ENCODE measurements around the gene PTPN1. TPM values are rescaled to one million over a fixed set of nuclear protein-coding genes. Genes with fewer than 3 reads are reported as not detected.

The PTPN1 gene
- total RNA-seq, 2 experiments from 2014 or later, result 17.1 to 25.1 TPM

DNA sequence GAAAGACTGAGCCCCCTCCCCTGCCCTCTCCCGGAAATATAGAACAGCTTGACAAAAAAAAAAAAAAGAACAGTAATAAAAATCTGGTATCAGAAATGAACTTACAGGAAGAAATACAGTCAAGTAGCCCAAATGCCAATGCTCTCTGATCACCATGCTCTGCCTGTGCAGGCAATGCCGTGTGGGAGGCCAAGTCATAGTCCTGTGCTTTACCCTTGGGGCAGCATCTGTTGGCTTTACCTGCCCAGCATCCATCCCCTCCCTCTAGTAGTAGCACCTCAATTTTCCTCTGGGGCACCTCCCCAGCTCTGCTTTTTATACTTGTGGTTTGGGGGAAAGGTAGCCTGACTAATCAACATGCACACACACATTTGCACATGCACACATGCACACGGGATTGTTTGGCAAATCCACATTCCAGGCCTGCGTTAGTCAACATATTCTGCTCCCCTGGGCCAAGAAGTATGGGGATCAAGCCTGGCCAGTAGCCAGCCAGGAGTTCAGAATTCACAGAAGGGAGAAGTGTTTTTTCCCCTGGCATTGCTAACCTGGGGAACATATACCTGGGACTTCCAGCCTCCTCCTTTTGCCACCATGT lies 111.0 kb downstream of the PTPN1 start:
- Histone ChIP-seq H3K4me2 (ENCODE audit: low read length) (no peak overlapping the region), H3K9me3 (ENCODE audit: low read length) (0 out of 2 replicates have a peak, but pooled peaks cover 4% of the 10 kb centered on the region), H3K79me2 (ENCODE audit: insufficient read depth, low read depth, low read length) (no peaks in the 10 kb centered on the region), H3K9me2 (ENCODE audit: insufficient read depth, low read length) (no peaks in the 10 kb centered on the region), H3K4me1 (ENCODE audit: insufficient read depth, low read length, poor library complexity, severe bottlenecking) (peaks cover 56% of the 10 kb centered on the region), H4K20me1 (ENCODE audit: insufficient read depth, low read length) (no peaks in the 10 kb centered on the region), H3K36me3 (ENCODE audit: insufficient read depth, low read length) (no peaks in the 10 kb centered on the region), H2AFZ (ENCODE audit: low read length) (no peak overlapping the region), H3K4me3 (ENCODE audit: low read depth, low read length, poor library complexity, severe bottlenecking) (no peak overlapping the region), H3K27ac (ENCODE audit: low read depth, low read length, poor library complexity, severe bottlenecking) (no peak overlapping the region)
- CTCF ChIA-PET (ENCODE audit: unreplicated experiment), result no interaction called here
- BruUV-seq (replicated peaks), result no TSS peak
- intact Hi-C loops (cut with micrococcal nuclease; ENCODE audit: unreplicated experiment), result no loop called here
- TF ChIP-seq, protein P1, sequence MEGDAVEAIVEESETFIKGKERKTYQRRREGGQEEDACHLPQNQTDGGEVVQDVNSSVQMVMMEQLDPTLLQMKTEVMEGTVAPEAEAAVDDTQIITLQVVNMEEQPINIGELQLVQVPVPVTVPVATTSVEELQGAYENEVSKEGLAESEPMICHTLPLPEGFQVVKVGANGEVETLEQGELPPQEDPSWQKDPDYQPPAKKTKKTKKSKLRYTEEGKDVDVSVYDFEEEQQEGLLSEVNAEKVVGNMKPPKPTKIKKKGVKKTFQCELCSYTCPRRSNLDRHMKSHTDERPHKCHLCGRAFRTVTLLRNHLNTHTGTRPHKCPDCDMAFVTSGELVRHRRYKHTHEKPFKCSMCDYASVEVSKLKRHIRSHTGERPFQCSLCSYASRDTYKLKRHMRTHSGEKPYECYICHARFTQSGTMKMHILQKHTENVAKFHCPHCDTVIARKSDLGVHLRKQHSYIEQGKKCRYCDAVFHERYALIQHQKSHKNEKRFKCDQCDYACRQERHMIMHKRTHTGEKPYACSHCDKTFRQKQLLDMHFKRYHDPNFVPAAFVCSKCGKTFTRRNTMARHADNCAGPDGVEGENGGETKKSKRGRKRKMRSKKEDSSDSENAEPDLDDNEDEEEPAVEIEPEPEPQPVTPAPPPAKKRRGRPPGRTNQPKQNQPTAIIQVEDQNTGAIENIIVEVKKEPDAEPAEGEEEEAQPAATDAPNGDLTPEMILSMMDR (conservative IDR thresholded peaks at IDR 0.05; ENCODE audit: low read length), result no peak
- TF ChIP-seq EZH2phosphoT487 (IDR thresholded peaks at IDR 0.05; ENCODE audit: borderline replicate concordance, low read depth, low read length), result no peak
- POLR2A ChIA-PET, result interaction anchor here (1.2 kb wide), 1 partner anchor 8 kb away, joined by 3 read pairs; no protein-coding TSS in a partner anchor
- DNase-seq (ENCODE audit: low spot score), result no peak

DNA sequence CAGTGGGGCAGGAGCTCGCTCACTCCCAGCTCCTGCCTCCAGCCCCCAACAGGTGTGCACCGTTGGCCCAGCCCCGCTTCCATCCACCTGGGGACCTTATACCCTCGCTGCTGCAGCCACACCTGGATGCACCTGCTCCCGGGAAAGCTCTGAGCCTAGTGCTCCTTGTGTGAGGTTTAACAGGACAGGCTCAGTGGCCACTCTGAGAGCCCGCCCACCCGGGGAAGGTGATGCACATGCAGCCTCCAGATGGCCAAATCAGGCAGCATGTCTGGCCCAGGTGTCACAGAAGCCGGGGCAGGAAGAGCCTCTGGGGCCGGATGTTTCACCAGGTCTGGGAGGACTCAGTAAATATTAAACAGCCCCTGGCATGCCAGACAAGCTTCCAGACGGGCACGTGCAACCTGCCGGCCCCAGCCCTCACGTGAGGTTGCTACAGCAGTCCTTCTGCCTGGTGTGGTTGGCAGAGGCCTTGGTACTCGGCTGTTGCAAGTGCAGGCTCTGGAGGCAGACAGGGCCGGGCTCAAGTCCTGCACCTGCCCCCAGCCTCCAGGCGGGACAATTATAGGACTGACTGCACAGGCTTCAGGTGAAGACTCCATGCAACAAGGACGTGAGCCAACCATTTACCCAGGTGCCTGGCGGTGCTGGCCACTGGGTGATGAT lies 114.3 kb downstream of the PTPN1 start:
- H3K9me2 ChIP-seq (ENCODE audit: insufficient read depth, low read length), result no peaks in the 10 kb centered on the region
- no peaks in the 10 kb centered on the region for H4K20me1 ChIP-seq (ENCODE audit: insufficient read depth, low read length)
- H3K36me3 ChIP-seq (ENCODE audit: insufficient read depth, low read length), result no peaks in the 10 kb centered on the region
- 0 out of 2 replicates have a peak, but pooled peaks cover 4% of the 10 kb centered on the region for H3K9me3 ChIP-seq (ENCODE audit: low read length)
- ChIA-PET POLR2A (no interaction called here), CTCF (ENCODE audit: unreplicated experiment) (no interaction called here)
- no peak overlapping the region for H3K4me3 ChIP-seq (ENCODE audit: low read depth, low read length, poor library complexity, severe bottlenecking)
- TF ChIP-seq, protein P1 (conservative IDR thresholded peaks at IDR 0.05; ENCODE audit: low read length), result no peak
- TF ChIP-seq EZH2phosphoT487 (IDR thresholded peaks at IDR 0.05; ENCODE audit: borderline replicate concordance, low read depth, low read length), result no peak
- intact Hi-C loops (cut with micrococcal nuclease; ENCODE audit: unreplicated experiment), result loop anchor here (5.0 kb wide), 1 partner anchor 123 kb away; no protein-coding TSS in a partner anchor
- peaks cover 41% of the 10 kb centered on the region for H3K4me1 ChIP-seq (ENCODE audit: insufficient read depth, low read length, poor library complexity, severe bottlenecking)
- DNase-seq (ENCODE audit: low spot score), result peak; percentile 53
- peak overlapping the region; percentile 14; the same call in 1 of the 2 replicates for H3K4me2 ChIP-seq (ENCODE audit: low read length)
- no peaks in the 10 kb centered on the region for H3K79me2 ChIP-seq (ENCODE audit: insufficient read depth, low read depth, low read length)
- H2AFZ ChIP-seq (ENCODE audit: low read length), result peak overlapping the region; percentile 40; the same call in 1 of the 2 replicates
- no peak overlapping the region for H3K27ac ChIP-seq (ENCODE audit: low read depth, low read length, poor library complexity, severe bottlenecking)
- BruUV-seq (replicated peaks), result no TSS peak
